ENCODE data around the gene AGPAT3.
"Not testable (repeated sequence)": the region's sequence is repeated elsewhere in the genome, so short reads cannot be mapped to it uniquely, and the experiment has no call there.

AGPAT3 gene

DNA sequence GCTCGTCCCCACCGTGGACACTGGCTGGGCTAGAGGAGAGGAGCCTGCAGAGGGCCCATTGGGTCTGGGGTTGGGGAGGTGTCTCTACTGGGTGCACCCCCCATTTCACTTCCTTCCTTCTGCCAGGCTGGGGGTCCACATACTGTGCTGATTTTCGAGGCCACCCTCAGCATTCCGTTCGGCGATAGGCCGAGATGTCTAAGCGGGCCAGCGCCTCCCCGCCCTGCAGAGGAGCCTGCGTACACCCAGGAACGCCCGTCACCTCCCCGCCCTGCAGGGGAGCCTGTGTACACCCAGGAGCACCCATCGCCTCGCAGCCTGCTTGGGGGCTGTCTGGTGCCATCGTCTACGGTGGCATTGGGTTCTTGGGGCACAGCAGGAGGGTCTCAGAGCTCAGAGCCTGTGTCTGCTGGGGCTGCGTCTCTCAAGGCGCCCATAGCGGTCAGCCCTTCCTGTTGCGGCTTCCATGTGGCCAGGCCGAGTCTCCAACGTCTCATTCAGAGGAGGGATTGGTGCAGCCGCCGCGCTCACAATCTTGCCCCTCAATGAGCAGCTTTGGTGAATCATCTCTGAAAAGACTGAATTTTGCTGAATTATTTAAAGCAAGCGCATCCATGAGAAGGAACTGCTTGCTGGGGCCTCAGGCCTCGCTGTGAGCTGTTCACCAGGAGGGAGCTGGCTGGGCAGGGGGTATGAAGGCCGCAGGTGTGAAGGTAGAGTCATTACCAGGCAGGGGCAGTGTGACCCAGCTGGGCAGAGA lies 30.7 kb upstream of the AGPAT3 start:
- DNase-seq (ENCODE audit: low read depth): no peak

DNA sequence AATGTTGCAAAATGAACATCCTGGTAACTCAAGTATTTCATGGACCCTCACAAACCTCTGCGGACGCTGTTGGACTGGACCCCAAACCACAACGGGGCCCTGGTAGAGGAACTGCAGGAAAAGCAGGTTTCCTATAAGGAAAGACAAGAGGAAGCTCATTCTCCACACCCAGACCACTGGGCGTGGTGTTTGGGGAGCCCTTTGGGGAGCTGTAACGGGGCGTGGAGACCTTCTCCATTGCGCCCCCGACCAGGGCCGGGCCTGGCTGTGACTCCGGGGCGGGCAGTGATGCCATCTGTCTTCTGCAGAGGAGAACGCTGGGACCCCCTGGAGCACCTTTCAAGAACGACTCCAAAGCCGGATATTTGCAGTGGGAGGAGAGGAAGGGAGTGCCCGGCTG lies 30.0 kb upstream of the AGPAT3 start:
- no peak for DNase-seq (ENCODE audit: low read depth)

DNA sequence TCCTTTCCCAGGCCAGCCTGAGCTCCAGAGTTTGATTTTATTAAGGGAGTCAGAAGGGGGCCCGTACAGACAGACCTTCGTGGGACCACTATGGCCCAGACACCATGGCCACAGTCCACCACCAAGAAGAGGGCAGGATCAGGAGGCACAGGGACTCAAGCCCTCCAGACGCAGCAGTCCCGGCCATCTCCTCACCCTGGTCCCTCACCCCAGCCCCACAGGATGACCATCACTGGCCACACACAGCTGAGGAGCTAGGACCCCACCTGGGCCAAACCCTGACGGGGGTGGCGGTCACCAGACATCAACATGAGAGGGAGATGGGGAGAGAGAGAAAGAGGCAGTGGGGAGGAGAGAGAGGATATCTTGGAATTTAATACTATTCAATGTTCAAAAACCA lies 29.2 kb upstream of the AGPAT3 start:
- no peak for DNase-seq (ENCODE audit: low read depth)

DNA sequence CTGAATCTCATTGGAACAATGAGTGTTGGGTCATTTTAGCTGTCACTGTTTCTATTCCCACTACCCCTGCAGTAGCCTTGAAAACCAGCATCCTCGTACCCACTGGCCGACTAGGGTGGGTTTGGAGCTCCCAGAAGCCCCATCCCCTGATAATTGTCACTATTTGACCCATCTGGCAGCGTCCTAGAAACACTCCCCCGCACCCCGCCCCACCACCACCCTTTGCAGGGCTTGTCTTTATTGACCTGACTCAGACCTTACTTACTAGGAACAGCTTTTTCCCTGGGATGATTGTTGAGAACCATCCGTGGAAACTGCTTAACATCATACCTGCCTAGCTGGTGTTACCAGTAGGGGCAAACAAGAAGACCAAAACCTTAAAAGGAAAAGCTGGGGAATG lies 28.4 kb upstream of the AGPAT3 start:
- DNase-seq (ENCODE audit: low read depth): no peak

DNA sequence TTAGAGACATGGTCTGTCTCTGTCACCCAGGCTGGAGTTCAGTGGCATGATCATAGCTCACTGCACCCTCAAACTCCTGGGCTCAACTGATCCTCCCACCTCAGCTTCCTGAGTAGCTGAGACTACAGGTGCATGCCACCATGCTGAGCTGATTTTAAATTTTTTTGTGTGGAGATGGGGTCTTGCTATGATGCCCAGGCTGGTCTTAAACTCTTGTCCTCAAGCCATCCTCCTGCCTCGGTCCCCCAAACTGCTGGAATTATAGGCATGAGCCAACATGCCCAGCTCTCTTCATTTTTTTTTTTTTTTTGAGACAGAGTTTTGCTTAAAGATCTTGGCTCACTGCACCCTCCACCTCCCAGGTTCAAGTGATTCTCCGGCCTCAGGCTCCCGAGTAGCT lies 24.8 kb upstream of the AGPAT3 start:
- DNase-seq (ENCODE audit: low read depth): no peak

DNA sequence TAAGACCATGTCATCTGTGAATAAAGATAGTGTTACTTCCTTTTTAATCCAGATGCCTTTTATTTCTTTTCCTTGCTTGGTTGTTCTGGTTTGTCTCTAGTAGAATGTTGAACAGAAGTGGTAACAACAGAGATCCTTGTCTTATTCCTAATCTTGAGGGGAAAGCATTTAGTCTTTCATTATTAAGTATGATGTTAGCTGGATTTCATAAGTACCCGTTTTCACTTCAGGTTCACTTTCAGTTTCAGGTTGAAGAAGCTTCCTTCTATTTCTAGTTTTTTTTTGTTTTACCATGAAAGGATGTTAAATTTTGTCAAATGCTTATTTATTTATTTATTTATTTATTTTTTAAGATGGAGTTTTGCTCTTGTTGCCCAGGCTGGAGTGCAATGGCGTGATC lies 22.3 kb upstream of the AGPAT3 start:
- DNase-seq (ENCODE audit: low read depth): no peak

DNA sequence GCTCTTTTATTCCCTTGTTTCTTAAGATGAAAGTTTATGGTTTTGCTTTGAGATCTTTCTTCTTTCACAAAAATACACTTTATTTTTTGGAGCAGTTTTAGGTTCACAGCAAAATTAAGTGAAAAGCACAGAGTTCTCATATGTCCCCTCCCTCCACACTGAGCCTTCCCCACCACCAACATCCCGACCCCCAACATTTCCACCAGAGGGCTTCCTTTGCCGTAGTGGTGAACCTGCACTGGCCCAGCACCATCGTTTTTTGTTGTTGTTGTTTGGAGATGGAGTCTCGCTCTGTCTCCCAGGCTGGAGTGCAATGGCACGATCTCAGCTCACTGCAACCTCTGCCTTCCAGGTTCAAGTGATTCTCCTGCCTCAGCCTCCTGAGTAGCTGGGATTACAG lies 20.1 kb upstream of the AGPAT3 start:
- DNase-seq (ENCODE audit: low read depth): not testable (repeated sequence)

DNA sequence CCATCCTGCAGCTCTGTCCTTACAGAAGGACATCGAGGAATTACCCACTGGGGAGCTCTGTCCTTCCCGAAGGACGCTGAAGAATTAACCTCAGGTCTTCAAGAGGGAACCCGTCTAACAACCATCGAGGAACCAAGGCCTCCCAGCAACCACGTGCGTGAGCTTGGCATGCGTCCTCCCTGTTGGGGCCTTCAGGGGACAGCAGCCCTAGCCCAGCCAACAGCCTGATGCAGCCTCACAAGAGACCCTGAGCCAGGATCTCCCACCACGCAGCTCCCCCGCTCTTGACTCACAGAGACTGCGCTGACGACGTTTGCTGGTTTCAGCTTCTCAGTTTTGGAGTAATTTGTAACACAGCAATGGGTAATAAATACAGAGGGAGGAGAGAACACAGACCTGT lies 19.6 kb upstream of the AGPAT3 start:
- no peak for DNase-seq (ENCODE audit: low read depth)

DNA sequence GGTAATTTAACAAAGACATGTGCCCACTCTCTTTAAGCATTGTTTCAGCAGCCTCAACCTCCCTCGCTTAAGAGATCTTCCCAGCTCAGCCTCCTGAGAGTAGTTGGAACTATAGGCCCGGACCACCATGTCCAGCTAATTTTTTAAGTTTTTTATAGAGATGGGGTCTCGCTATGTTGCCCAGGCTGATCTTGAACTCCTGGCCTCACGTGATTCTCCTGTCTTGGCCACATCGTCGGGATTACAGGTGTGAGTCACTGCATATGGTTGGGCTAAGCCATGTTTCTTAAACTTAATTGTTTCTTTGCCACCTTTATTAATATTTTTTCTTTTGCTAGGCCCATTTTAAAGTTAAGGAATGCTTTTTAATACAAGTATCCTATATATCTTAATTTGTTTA lies 18.6 kb upstream of the AGPAT3 start:
- no peak for DNase-seq (ENCODE audit: low read depth)

DNA sequence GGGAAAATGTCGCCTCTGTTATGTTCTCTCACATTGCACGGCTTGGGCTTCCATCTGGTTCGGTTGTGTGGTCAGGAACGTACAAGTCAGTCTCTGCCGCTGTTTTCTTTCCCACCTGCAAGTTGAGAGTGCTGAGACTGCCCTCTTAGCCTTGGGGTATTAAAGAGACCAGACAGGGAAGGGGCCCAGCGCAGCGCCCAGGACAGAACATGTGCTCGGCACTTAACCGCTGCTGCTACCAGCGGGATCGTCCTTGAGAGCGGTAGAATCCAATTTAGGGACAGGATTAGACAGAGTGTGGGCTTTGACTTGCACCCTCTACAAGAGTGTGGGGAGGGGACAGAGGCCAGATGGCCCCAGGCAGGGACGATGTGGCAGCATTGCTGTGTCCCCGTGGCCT lies 17.7 kb upstream of the AGPAT3 start:
- no peak for DNase-seq (ENCODE audit: low read depth)

DNA sequence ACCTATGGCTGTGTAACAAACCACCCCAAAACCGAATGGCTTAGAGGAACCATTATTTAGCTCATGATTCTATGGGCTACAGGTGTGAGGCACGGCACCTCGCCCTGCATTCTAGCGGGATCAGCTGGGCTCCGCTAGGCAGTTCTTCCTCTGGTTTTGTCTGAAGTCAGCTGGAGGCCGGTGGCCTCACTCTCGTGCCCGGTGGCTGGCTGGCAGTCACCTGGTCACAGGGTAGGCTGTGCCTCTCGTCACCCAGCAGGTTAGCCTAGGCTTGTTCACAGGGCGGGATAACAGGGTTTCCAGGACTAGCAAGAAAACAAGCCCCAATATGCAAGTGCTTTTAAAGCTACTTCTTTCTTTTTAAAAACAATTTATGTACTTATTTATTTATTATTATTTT lies 16.3 kb upstream of the AGPAT3 start:
- DNase-seq (ENCODE audit: low read depth): no peak

DNA sequence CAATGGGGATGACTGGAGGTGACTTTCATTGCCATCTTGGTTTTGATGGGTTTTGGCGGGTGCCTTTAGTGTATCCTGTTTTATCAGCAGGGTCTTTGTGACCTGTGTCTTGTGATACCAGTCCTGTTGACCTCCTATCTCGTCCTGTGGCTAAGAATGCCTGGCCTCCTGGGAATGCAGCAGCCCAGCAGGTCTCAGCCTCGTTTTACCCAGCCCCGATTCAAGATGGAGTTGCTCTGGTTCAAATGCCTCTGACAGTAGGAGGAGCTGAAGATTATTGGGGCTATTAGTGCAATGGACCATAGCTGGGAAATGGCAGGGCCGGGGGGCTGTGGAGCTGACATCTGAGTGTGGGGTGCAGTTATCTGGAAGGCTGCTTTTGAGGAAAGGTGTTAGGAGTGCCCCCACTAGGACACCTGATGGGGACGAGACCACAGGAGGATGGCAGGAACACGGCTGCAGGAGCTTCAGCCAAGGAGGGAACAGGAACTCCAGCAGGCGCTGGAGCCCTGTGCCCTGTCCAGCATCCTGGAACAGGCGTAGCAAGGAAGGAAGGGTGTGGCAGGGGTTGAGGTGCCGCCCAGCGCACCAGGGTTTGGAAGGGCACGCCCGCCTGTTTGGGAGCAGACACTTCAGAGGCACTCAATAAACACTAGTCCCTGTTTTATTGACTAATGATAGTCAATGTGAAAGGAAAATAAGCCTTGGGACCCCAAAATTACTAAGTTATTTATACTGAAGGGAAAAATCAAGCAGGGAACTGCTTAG lies 15.3 kb upstream of the AGPAT3 start:
- DNase-seq (ENCODE audit: low read depth): no peak

DNA sequence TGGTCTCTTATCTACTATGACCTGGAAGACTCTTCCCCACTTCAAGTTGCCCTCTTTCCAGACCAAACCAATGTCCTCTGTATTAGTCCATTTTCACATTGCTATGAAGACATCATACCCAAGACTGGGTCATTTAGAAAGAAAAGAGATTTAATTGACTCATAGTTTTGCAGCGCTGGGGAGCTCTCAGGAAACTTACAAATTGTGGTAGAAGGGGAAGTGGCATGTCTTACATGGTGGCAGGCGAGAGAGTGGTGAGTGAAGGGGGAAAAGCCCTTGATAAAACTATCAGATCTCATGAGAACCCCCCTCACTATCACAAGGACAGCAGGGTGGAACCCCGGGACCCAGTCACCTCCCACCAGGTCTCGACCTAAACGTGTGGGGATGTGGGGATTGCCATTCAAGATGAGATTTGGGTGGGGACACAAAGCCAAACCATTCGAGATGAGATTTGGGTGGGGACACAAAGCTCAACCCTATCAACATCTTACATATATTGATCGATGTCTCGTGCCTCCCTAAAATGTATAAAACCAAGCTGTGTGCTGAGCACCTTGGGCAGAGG lies 14.2 kb upstream of the AGPAT3 start:
- no peak for DNase-seq (ENCODE audit: low read depth)

DNA sequence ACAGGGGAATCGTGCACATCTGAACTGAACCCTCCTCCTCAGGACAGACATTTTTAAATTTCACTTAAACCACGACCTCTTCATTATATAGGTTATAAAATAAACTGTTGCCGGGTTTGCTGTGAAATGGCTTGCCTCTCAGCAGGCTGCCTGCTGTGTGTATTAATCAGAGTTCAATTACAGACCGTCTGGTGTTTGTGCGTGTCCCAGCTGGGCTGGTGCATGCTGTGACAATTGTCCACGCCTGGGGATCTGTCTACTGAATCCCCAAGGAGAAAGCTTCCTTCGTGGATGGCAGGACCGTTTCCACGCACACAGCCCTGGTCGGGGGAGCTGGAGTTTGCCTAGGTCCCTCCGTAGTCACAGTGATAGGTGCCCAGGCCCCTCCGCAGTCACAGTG lies 13.4 kb upstream of the AGPAT3 start:
- DNase-seq (ENCODE audit: low read depth): no peak

DNA sequence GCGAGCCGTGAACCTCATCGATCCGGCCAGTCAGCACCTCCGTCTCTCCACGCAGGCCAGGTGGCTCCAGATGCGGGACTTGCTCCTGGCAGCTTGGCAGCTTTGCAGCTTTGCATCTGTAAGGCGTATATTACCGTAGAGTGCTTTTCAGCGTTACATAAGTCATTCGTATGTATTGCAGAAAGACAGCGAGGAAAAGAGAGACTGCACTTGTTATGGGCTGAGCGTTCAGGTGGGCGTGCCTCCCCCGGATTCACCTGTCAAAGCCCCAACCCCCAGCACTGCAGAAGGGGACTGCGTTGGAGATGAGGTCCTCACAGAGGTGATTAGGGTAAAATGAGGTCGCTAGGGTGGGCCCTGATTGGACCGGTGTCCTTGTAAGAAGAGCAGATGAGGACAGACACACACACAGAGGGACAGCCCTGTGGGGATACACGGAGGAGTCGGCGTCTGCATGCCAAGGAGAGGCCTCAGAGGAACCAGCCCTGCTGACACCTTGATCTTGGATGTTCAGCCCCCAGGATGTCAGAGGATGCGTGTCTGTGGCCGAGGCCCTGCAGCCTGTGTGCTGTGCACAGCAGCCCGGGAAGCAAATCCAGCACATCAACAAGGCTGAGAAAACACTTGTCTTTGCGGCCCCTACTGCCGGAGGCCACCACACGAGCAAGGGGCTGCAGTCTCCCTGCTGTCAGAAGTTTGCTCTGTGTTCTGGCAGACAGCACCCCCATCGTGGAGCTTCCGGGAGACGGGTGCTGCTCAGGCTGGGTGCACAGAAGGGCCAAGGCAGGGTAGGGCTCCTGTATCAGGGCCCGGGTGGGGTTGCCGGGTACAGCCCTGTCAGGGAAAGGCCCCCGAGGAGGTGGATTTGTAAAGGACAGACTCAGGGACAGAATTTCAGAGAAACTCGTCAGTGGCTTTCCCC lies 10.9 kb upstream of the AGPAT3 start:
- no peak for DNase-seq (ENCODE audit: low read depth)

DNA sequence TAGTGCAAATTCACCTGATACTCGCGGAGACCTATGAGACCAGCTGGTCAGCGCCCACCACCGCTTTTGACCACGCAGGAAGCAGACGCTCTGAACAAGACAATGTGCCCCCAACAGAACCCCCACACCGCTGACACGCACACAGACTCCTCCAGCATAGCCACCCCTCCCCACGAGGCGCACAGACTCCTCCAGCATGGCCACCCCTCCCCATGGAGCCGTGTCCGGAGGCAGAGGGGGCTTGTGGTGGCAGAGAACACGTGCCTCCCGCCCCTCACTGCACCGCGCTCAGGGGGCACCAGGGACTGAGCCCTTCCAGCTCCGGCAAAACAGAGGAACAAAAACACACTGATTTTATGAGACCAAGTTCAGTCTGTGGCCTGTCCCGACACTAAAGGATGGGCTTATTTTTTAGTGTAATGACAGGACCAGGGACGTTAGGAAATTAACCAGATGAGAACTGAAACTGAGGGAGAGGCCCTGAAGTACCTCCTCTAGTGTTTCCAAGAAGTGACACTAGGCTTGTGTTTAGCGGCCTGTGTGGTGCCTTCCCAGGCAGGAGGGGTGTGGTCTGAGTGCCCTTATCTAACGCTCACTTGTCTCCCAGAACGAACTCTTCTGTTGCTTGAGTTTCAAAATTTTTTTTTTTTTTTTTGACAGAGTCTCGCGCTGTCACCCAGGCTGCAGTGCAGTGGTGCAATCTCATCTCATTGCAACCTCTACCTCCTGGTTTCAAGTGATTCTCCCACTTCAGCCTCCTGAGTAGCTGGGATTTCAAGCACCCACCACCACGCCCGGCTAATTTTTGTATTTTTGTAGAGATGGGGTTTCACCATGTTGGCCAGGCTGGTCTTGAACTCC lies 10.0 kb upstream of the AGPAT3 start:
- DNase-seq (ENCODE audit: low read depth): no peak

DNA sequence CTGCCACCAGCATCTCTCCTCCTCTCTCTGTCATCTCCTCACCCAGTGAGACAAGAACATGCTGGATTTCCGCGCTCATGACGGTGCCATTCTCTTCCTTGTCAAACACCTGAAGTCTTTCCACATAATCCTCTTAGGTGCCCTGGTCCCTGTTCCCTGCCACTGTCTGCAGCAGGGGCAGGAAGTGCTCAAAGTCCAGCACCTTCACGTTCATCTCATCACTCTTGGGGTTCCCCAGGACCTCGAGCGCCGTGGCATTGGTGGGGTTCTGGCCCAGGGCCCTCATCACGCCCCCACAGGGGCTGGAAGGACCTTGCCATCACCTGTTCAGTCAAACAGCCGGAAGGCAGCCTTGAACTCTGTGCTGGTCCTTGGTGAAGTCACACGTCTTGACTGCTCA lies 9.1 kb upstream of the AGPAT3 start:
- DNase-seq (ENCODE audit: low read depth): no peak

DNA sequence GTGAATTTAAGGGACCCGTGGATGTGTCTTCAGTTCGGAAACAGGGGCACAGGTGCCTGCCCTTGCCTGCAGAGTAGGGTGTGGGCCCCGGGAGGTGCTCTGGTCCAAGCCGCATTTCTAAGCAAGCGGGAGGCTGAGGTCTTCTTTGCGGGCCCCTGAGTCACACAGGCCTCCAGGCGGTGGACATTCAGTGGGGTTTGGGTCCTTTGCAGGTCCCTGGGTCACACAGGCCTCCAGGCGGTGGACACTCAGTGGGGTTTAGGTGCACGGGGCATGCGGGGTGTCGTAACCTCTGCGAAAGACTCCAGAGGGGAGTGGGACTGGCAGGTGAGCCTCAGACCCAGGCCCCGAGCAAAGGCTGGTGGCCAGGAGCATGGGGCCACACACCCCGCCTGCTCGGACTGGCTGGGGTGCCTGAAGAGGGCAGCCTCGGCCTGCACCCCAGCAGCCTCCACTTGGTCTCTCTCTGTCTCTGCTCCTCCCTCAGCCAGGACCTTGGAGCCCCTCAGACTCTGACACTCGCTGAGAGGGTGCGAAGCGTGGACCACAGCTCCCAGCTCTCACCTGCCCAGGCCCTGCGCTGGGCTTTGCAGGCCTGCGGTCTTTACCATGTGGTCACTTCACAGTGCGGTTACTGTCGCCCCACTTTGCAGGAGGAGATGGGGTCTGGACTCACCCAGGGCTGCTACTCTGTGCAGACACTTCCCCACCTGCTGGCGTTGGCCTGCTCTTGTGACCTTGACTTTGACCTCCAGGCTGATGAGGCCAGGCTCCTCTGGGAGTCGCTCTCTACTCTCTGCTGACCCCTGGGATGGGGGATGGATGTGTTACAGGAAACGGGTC lies 6.0 kb upstream of the AGPAT3 start:
- DNase-seq (ENCODE audit: low read depth): no peak

DNA sequence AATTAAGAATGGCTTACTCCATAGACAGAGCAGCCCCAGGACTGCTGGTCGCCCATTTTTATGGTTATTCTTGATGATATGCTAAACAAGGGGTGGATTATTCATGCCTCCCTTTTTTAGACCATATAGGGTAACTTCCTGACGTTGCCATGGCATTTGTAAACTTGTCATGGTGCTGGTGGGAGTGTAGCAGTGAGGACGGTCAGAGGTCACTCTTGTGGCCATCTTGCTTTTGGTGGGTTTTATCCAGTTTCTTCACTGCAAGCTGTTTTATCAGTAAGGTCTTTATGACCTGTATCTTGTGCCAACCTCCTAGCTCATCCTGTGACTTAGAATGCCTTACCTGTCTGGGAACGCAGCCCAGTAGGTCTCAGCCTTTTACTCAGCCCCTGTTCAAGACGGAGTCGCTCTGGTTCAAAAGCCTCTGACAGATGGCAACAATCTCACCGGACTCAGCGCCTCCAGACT lies 5.2 kb upstream of the AGPAT3 start:
- no peak for DNase-seq (ENCODE audit: low read depth)

DNA sequence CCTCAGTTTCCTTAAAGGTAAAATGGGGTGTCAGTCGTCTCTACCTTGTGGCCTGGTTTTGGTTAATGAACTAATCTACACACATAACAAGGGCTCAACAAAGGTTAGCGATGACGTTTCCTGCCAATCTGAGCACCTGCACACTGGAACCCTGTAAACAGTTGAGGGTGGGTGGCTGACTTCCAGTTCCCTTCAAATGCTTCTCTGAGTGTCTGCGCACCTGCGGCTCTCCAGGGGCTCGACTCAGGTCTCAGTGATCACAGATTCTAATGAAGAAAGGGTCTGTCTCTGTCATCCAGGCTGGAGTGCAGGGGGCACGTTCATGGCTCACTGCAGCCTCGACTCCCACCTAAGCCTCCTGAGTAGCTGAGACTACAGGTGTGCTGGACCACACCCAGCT lies 3.3 kb upstream of the AGPAT3 start:
- no peak for DNase-seq (ENCODE audit: low read depth)
